ENCODE measurements around the gene TPCN1.
A peak's percentile ranks its signal among the peaks of the same experiment; 100 is the strongest.

Gene TPCN1

GRCh38 chr12:113329022-113329790, 107.9 kb downstream of the TPCN1 start:
- Histone ChIP-seq H3K36me3 (ENCODE audit: insufficient read depth, low read length) (no peaks in the 10 kb centered on the region), H3K9me3 (ENCODE audit: control insufficient read depth, insufficient read depth, low read length) (no peaks in the 10 kb centered on the region), H3K9ac (ENCODE audit: low read depth, low read length) (no peak overlapping the region), H3K4me1 (ENCODE audit: insufficient read depth, low read length) (peaks cover 4% of the 10 kb centered on the region; the same call in 1 of the 2 replicates)

GRCh38 chr12:113329791-113330417, 108.6 kb downstream of the TPCN1 start:
- no peaks in the 10 kb centered on the region for H3K36me3 ChIP-seq (ENCODE audit: insufficient read depth, low read length)
- H3K4me1 ChIP-seq (ENCODE audit: insufficient read depth, low read length) = peaks cover 4% of the 10 kb centered on the region; the same call in 1 of the 2 replicates
- no peaks in the 10 kb centered on the region for H3K9me3 ChIP-seq (ENCODE audit: control insufficient read depth, insufficient read depth, low read length)
- no peak overlapping the region for H3K9ac ChIP-seq (ENCODE audit: low read depth, low read length)

DNA sequence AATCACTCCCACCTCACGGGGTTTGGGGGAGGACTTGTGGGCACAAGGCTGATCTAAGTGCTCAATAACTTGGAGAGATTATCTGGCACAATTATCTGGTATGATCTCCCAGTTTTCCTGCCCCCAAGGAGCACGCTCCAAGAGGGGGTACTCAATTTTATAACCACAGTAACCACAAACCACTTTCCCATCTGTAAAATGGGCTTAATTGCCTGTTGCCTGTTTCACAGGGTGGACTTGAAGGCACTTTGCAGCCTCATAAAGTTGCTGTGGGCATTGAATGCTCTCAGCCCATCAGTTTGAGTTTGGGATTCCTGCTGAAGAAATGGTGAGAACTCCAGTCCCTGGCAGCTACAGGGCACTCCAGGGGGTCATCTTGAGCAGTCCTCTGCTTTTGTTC, 109.2 kb downstream of the TPCN1 start:
- Histone ChIP-seq H3K9ac (ENCODE audit: low read depth, low read length) (no peak overlapping the region), H3K4me1 (ENCODE audit: insufficient read depth, low read length) (peaks cover 4% of the 10 kb centered on the region; the same call in 1 of the 2 replicates), H3K36me3 (ENCODE audit: insufficient read depth, low read length) (no peaks in the 10 kb centered on the region), H3K9me3 (ENCODE audit: control insufficient read depth, insufficient read depth, low read length) (no peaks in the 10 kb centered on the region)

DNA sequence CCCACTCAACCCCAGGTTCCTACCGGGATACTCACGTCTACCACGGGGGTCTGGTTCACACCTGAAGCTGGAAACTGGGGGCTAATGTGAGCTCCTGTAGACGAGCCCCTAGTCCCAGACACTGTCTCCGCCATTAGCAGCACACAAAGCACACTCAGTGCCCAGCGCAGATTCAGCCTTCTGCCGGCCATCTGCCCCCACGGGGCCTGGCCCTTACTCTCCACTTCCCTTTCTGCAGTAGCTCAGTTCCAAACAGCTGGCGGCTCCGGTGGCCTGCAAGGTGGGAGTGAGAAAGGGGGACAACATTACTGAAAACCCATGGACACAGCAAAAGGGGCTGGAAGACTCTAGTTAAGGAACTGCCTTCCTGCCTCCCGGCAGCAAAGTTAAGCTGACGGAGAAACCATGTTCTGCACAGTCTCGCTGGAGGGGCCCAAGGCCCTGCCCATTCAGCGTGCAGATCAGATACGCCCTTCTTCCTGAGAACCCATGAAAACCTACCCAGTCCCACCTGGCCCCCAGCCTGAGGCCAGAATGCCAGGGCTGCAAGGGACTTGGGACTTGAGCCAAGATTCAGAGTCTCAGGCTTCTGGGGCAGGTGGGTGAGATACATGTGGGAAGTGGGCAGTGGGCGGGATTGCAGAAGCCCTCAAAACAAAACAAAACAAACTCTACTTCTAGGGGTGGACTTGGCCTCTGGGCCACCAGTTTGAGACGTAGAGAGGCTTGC, 111.6 kb downstream of the TPCN1 start:
- Histone ChIP-seq H3K4me1 (ENCODE audit: insufficient read depth, low read length) (no peaks in the 10 kb centered on the region), H3K9me3 (ENCODE audit: control insufficient read depth, insufficient read depth, low read length) (no peaks in the 10 kb centered on the region), H3K36me3 (ENCODE audit: insufficient read depth, low read length) (no peaks in the 10 kb centered on the region), H3K9ac (ENCODE audit: low read depth, low read length) (no peak overlapping the region)

GRCh38 chr12:113333418-113333750, 112.1 kb downstream of the TPCN1 start:
- Histone ChIP-seq H3K9me3 (ENCODE audit: control insufficient read depth, insufficient read depth, low read length) (no peaks in the 10 kb centered on the region), H3K9ac (ENCODE audit: low read depth, low read length) (no peak overlapping the region), H3K4me1 (ENCODE audit: insufficient read depth, low read length) (no peaks in the 10 kb centered on the region), H3K36me3 (ENCODE audit: insufficient read depth, low read length) (no peaks in the 10 kb centered on the region)

DNA sequence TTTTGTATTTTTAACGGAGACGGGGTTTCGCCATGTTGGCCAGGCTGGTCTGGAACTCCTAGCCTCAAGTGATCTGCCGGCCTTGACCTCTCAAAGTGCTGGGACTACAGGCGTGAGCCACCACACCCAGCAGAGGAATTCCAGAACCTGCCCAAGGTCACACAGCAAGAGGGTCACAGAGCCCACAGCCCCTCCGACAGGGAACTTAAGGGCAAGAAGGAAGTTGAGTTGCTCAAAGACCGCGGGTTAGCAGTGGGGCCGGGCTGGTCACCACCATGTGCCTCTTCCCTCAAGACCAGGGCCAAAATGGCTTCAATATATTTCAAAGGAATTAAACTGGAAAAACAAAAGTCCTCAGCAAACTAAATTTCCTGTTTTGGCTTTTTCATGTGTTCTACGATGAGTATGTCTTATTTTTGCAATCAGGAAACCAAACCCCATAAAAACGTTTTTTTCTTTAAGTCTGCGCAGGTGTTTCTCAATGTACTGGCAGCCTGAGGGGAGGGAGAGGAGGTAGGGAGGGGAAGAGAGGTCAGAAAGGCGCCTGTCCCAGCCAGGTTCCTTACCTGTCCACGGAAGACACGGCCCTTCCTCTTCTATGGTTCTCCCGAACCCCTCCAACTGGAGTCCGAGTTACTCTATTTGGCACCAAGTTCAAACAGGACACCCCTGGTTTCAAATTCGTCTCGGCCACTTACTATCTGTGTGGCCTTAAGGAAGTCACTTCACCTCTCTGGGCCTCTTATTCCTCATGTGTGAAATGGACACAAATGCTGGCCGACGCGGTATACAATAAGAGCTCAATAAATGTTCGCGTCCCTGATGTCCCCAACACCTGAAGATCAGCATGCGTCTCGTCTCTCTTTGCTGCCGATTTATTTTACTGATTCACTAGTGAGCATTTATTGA, 112.9 kb downstream of the TPCN1 start:
- no peaks in the 10 kb centered on the region for H3K36me3 ChIP-seq (ENCODE audit: insufficient read depth, low read length)
- no peaks in the 10 kb centered on the region for H3K9me3 ChIP-seq (ENCODE audit: control insufficient read depth, insufficient read depth, low read length)
- H3K4me1 ChIP-seq (ENCODE audit: insufficient read depth, low read length) = no peaks in the 10 kb centered on the region
- peak overlapping the region; percentile 88 for H3K9ac ChIP-seq (ENCODE audit: low read depth, low read length)

- no peaks in the 10 kb centered on the region for H3K36me3 ChIP-seq (ENCODE audit: insufficient read depth, low read length)
- peak within 1 kb of the TSS; percentile 88 for H3K9ac ChIP-seq (ENCODE audit: low read depth, low read length)
- no peaks in the 10 kb centered on the region for H3K9me3 ChIP-seq (ENCODE audit: control insufficient read depth, insufficient read depth, low read length)
- H3K4me1 ChIP-seq (ENCODE audit: insufficient read depth, low read length) = no peaks in the 10 kb centered on the region
These were observed 113.7 kb downstream of the TPCN1 start, which contains the start of gene SLC8B1 for GRCh38 chr12:113334786-113335539. Gene SLC8B1, minus strand, starts transcription at chr12:113335109. Its CDS starts 2,231 bp downstream, at chr12:113332878.

GRCh38 chr12:113339540-113339939, 118.3 kb downstream of the TPCN1 start:
- H3K36me3 ChIP-seq (ENCODE audit: insufficient read depth, low read length) = no peaks in the 10 kb centered on the region
- H3K4me1 ChIP-seq (ENCODE audit: insufficient read depth, low read length) = no peaks in the 10 kb centered on the region
- H3K9me3 ChIP-seq (ENCODE audit: control insufficient read depth, insufficient read depth, low read length) = no peaks in the 10 kb centered on the region
- H3K9ac ChIP-seq (ENCODE audit: low read depth, low read length) = no peak overlapping the region

GRCh38 chr12:113340061-113340460, 118.8 kb downstream of the TPCN1 start:
- H3K9ac ChIP-seq (ENCODE audit: low read depth, low read length) = no peak overlapping the region
- no peaks in the 10 kb centered on the region for H3K36me3 ChIP-seq (ENCODE audit: insufficient read depth, low read length)
- no peaks in the 10 kb centered on the region for H3K4me1 ChIP-seq (ENCODE audit: insufficient read depth, low read length)
- H3K9me3 ChIP-seq (ENCODE audit: control insufficient read depth, insufficient read depth, low read length) = no peaks in the 10 kb centered on the region

DNA sequence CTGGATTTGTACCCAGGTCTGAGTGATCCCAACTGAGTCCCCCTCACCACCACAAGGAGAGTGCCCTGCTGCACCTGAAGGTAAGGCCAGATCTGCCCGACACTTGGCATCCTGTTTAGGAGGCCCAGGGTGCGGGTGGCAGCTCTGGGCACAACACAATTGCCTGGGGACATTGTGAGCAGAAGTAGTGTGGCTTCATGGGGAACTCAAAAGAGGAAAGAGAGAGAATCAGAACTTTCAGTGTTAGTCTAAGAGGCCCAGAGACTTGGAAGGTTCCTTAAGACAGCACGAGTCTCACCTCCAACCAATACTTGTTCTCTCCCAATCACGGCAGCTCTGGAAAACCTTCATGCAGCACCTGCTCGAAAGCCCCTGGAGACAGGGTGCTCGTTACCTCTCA, 120.3 kb downstream of the TPCN1 start:
- no peaks in the 10 kb centered on the region for H3K36me3 ChIP-seq (ENCODE audit: insufficient read depth, low read length)
- no peak overlapping the region for H3K9ac ChIP-seq (ENCODE audit: low read depth, low read length)
- H3K9me3 ChIP-seq (ENCODE audit: control insufficient read depth, insufficient read depth, low read length) = no peaks in the 10 kb centered on the region
- H3K4me1 ChIP-seq (ENCODE audit: insufficient read depth, low read length) = no peaks in the 10 kb centered on the region

DNA sequence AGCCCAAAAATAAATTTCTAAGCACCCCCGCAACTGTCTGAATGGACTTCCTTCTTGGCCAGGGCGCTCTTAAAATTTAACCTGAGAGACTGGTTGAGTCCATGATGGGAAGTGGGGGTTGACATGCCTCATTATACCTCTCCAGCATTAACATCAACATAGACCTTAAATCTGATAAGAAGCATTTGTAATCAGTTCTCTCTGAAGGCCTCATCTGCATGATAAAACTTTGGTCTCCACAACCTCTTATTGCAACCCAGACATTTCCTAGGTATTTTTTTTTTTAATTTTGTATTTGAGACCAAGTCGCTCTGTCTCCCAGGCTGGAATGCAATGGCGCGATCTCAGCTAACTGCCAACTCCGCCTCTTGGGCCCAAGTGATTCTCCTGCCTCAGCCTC, 124.1 kb downstream of the TPCN1 start:
- no peak overlapping the region for H3K9ac ChIP-seq (ENCODE audit: low read depth, low read length)
- H3K9me3 ChIP-seq (ENCODE audit: control insufficient read depth, insufficient read depth, low read length) = no peaks in the 10 kb centered on the region
- no peaks in the 10 kb centered on the region for H3K36me3 ChIP-seq (ENCODE audit: insufficient read depth, low read length)
- no peaks in the 10 kb centered on the region; the same call in 1 of the 2 replicates for H3K4me1 ChIP-seq (ENCODE audit: insufficient read depth, low read length)

DNA sequence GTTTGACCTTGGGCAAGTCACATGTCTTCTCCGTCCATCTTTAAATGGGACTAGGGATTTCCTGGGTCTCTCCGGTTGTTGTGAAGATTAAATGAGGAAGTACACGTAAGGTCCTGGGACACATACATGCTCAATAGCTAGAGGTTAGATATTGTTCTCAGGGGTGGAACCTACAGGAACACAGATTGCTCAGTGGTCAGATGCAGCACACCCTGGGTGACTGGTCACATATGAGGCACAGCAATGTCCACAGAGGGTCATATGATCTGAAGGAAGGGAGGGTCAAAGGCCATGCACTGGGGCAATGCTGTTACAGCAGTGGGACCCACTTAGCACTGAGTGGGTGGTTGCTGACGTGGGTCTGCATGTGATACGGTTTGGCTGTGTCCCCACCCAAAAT, 125.1 kb downstream of the TPCN1 start:
- no peaks in the 10 kb centered on the region for H3K36me3 ChIP-seq (ENCODE audit: insufficient read depth, low read length)
- no peaks in the 10 kb centered on the region; the same call in 1 of the 2 replicates for H3K4me1 ChIP-seq (ENCODE audit: insufficient read depth, low read length)
- H3K9ac ChIP-seq (ENCODE audit: low read depth, low read length) = no peak overlapping the region
- no peaks in the 10 kb centered on the region for H3K9me3 ChIP-seq (ENCODE audit: control insufficient read depth, insufficient read depth, low read length)

DNA sequence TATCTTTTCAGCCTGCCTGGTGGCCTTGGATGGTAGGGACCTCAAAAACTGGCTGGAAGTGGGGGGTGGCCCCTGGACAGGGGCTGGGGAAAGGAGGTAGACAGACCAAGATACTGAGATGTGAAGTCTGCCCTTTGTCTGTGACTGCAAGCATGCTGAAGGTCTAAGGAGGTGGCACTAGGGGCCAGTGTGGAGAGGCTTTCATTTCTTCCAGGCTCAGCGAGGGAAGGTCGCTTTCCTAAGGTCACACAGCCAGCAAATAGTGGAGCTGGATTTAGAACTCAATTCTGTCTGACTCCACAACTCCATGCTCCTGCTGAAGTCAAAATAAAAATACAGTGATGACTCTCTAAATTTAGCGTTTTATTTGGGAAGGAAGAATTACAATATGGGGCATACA, 125.8 kb downstream of the TPCN1 start:
- H3K4me1 ChIP-seq (ENCODE audit: insufficient read depth, low read length) = no peaks in the 10 kb centered on the region; the same call in 1 of the 2 replicates
- H3K9me3 ChIP-seq (ENCODE audit: control insufficient read depth, insufficient read depth, low read length) = no peaks in the 10 kb centered on the region
- H3K36me3 ChIP-seq (ENCODE audit: insufficient read depth, low read length) = no peaks in the 10 kb centered on the region
- no peak overlapping the region for H3K9ac ChIP-seq (ENCODE audit: low read depth, low read length)

All from ES-I3 (cell line).